ENCODE measurements around the gene CCNL1. TPM values are rescaled to one million over a fixed set of nuclear protein-coding genes. Genes with fewer than 3 reads are reported as not detected.

The CCNL1 gene
- total RNA-seq, 1 donor from 2014 or later = 222 TPM

- intact Hi-C loops (cut with micrococcal nuclease) = no loop called here
- no peaks in the 10 kb centered on the region for H3K27me3 Mint-ChIP-seq
Observed at GRCh38 chr3:157152438-157152837, 7.5 kb downstream of the CCNL1 start.

GRCh38 chr3:157151627-157152026 is 8.3 kb downstream of the CCNL1 start:
- Mint-ChIP-seq H3K4me3 (no peak overlapping the region), H3K27me3 (no peaks in the 10 kb centered on the region), H3K9me3 (no peaks in the 10 kb centered on the region), H3K27ac (peak overlapping the region; percentile 30), H3K36me3 (ENCODE audit: low read depth) (peaks cover 93% of the 10 kb centered on the region), H3K4me1 (peaks cover 31% of the 10 kb centered on the region)
- ChIA-PET POLR2A (interaction anchor here (1.6 kb wide), 1 partner anchor 9 kb away, joined by 10 read pairs; the partner anchor contains the start of gene CCNL1), CTCF (interaction anchor here (2.0 kb wide), 1 partner anchor 14 kb away, joined by 4 read pairs; no protein-coding TSS in a partner anchor)
- intact Hi-C loops (cut with micrococcal nuclease) = loop anchor here (1.0 kb wide), 1 partner anchor 8 kb away; no protein-coding TSS in a partner anchor
- TF ChIP-seq CTCF (IDR thresholded peaks at IDR 0.05) = no peak
- no peak for DNase-seq
- ATAC-seq (ENCODE audit: low read depth) = no peak

More at GRCh38 chr3:157152438-157152837, 7.5 kb downstream of the CCNL1 start:
- Mint-ChIP-seq H3K4me3 (no peak overlapping the region), H3K36me3 (ENCODE audit: low read depth) (peaks cover 93% of the 10 kb centered on the region), H3K9me3 (no peaks in the 10 kb centered on the region), H3K27ac (no peak overlapping the region), H3K4me1 (peaks cover 39% of the 10 kb centered on the region)
- ChIA-PET POLR2A (interaction anchor here (0.6 kb wide), 1 partner anchor 23 kb away, joined by 3 read pairs; no protein-coding TSS in a partner anchor), CTCF (no interaction called here)
- TF ChIP-seq CTCF (IDR thresholded peaks at IDR 0.05) = no peak
- no peak for ATAC-seq (ENCODE audit: low read depth)
- no peak for DNase-seq

- peaks cover 26% of the 10 kb centered on the region for H3K4me1 Mint-ChIP-seq
- no peaks in the 10 kb centered on the region for H3K9me3 Mint-ChIP-seq
- intact Hi-C loops (cut with micrococcal nuclease) = loop anchor here (1.0 kb wide), 1 partner anchor 8 kb away; no protein-coding TSS in a partner anchor
- DNase-seq (no peak), ATAC-seq (ENCODE audit: low read depth) (no peak)
- POLR2A ChIA-PET = interaction anchor here (1.6 kb wide), 1 partner anchor 9 kb away, joined by 10 read pairs; the partner anchor contains the start of gene CCNL1
- H3K36me3 Mint-ChIP-seq (ENCODE audit: low read depth) = peaks cover 93% of the 10 kb centered on the region
- TF ChIP-seq CTCF (IDR thresholded peaks at IDR 0.05) = no peak
- no peak overlapping the region for H3K27ac Mint-ChIP-seq
- CTCF ChIA-PET = interaction anchor here (2.0 kb wide), 1 partner anchor 14 kb away, joined by 4 read pairs; no protein-coding TSS in a partner anchor
- H3K4me3 Mint-ChIP-seq = no peak overlapping the region
- no peaks in the 10 kb centered on the region for H3K27me3 Mint-ChIP-seq
Observed at GRCh38 chr3:157151151-157151550, 8.8 kb downstream of the CCNL1 start.

- no peaks in the 10 kb centered on the region for H3K9me3 Mint-ChIP-seq
- intact Hi-C loops (cut with micrococcal nuclease) = no loop called here
- no peak for TF ChIP-seq CTCF (IDR thresholded peaks at IDR 0.05)
- peak overlapping the region; percentile 41 for H3K27ac Mint-ChIP-seq
- POLR2A ChIA-PET = interaction anchor here (0.8 to 2.2 kb wide), 4 partner anchors 11 to 475 kb away, joined by 3 to 22 read pairs (median 6); partner anchors contain the start of genes CCNL1 and TIPARP
- no peak for ATAC-seq (ENCODE audit: low read depth)
- no peak for DNase-seq
- peaks cover 8% of the 10 kb centered on the region for H3K4me1 Mint-ChIP-seq
- H3K27me3 Mint-ChIP-seq = no peaks in the 10 kb centered on the region
- CTCF ChIA-PET = no interaction called here
- H3K4me3 Mint-ChIP-seq = no peak overlapping the region
- peaks cover 91% of the 10 kb centered on the region for H3K36me3 Mint-ChIP-seq (ENCODE audit: low read depth)
Observed at GRCh38 chr3:157149136-157149696, 10.7 kb downstream of the CCNL1 start.

GRCh38 chr3:157148196-157148889 is 11.6 kb downstream of the CCNL1 start:
- ATAC-seq (ENCODE audit: low read depth) = no peak
- Mint-ChIP-seq H3K4me3 (no peak overlapping the region), H3K36me3 (ENCODE audit: low read depth) (peaks cover 92% of the 10 kb centered on the region), H3K4me1 (peaks cover 4% of the 10 kb centered on the region), H3K27me3 (no peaks in the 10 kb centered on the region), H3K9me3 (no peaks in the 10 kb centered on the region), H3K27ac (peak overlapping the region; percentile 37)
- TF ChIP-seq CTCF (IDR thresholded peaks at IDR 0.05) = no peak
- ChIA-PET POLR2A (interaction anchor here (1.5 to 2.2 kb wide), 3 partner anchors 11 to 26 kb away, joined by 4 to 22 read pairs (median 8); partner anchors contain the start of gene CCNL1), CTCF (no interaction called here)
- intact Hi-C loops (cut with micrococcal nuclease) = no loop called here
- DNase-seq = no peak
